GM20431 (cell line): ENCODE data around the gene SUFU.
"Not testable (repeated sequence)": the region's sequence is repeated elsewhere in the genome, so short reads cannot be mapped to it uniquely, and the experiment has no call there.

Experiments
- in situ Hi-C: fragments of 300-500 bp; cut with MseI, MboI; formaldehyde crosslinking; loops from one replicate; pipeline ENCODE4 v1.15.0; 2020; ENCODE audit warnings: low sequenced_read_pairs; ENCODE audit not compliant: unreplicated experiment

The SUFU gene

GRCh38 chr10:102505462-102506115 is 1.8 kb downstream of the SUFU start:
- in situ Hi-C loops = no loop called here

DNA sequence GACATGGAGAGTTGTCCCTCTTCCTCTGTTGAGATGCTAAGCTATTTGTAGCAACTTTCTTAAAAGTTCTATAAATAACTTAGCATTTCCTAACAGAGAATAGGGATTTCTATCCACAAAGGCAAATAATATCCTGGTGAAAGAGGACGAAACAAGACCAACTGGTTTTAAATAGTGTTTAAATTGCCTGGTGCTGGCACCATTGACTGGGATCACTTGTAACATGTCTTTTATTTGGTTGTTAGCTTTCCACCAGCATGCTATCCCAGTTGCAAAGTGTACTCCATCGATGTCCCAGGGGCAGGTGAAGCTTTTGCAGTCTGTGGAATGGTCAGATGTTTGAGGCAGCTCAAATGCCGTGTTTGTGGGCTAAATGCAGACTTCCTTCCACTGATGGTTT is 3.7 kb downstream of the SUFU start:
- in situ Hi-C loops = no loop called here

DNA sequence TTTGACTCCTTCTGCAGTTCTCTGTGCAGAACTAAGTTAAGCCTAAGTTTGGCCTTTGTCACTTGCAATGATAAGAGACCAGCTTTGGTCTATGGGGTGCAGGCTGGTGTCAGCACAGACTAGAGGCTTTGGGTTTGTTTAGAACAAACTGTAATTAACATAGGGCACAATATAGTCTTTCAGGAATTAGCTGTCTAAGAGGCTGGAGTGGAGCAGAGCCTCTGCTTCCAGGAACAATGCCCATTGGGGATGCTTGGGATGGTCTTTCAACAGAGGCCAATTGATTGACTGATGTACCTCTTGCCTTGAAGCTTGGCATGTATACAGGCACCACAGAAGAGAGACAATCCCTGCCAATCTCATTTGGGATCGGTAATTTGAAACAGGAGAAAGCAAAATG is 4.7 kb downstream of the SUFU start:
- in situ Hi-C loops = no loop called here

DNA sequence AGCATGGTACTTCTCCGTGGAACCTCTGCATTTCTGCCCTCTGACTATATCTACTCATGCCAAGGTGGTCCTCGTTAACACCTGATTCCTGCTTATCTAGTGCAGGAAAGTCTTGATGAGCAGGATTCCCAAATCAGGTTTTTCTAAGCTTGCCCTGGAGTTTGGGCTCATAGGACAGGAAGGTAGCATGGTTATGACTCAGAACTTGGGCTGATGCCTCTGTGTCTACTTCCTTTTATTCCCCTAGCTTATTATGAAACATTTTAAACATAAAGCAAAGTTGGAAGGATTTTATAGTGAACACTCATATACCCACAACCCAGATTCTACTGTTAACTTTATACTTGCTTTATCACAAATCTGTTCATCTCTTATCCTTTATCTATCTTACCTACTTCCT is 5.6 kb downstream of the SUFU start:
- in situ Hi-C loops = no loop called here

DNA sequence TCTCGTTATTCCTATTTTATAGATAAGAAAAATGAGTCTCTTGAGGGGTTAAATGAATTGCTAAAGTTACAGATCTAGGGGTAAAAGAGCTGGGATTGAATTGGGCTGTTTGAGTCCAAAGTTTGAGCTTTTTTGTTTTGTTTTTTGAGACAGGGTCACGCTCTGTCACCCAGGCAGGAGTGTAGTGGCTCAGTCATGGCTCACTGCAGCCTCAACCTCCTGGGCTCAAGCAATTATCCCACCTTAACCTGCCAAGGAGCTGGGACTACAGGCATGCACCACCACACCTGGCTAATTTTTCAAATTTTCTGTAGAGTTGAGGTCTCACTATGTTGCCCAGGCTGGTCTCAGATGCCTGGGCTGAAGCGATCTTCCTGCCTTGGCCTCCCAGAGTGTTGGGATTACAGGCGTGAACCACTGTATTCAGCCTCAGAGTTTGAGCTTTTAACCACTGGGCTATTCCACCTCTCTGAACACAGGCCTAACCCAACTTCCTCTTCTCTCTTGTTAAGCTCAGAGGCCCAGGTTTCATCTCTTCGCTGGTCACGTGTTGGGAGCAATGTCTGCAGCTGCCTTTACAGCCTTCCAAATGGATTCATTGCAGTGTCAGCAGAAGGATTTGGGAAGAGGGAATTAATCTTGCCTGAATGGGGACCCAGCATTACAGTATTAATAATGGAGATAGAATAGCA is 8.0 kb downstream of the SUFU start:
- in situ Hi-C loops = loop anchor here (5.0 kb wide), 1 partner anchor 66 kb away; no protein-coding TSS in a partner anchor

DNA sequence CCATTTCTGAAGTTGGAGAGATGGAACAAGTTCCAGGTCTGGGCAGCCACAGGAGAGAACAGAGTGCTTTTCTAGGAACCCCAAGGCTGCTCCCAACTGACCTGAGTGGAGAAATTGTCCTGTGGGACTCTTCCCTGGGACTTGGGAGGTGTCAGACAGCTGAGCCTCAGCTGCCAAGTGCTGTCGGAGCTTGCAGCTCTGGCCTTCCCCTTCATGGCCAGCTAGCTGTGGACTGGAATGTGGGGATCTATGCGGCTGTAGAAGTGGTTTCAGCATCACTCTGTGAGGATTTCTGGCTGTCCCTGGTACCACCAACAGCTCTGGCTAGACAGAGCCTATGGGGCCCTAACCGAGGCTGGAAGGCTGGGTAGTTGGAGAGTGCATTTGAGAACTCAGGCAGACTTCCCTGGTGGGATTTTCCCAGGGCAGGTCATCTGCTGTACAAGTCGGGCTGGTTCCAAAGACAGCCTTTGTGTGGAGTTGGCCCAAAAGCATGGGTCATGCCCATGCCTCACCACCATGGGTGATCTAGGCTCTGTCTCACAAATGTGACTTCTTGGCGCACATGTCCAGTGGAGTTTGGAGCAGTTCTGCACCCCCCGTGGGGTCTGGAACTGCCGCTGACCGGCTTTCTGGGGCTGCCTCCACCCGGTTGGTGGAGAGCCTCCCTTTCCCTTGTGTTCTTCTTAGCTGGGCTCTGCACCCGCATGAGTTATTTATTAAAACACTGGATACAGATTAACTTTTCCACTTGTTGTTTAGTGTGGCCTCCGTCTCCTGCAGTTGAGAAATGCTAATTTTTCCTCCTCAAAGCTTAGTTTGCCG is 10.9 kb downstream of the SUFU start:
- in situ Hi-C loops = loop anchor here (5.0 kb wide), 1 partner anchor 63 kb away; no protein-coding TSS in a partner anchor

GRCh38 chr10:102515724-102516123 is 12.0 kb downstream of the SUFU start:
- in situ Hi-C loops = no loop called here

DNA sequence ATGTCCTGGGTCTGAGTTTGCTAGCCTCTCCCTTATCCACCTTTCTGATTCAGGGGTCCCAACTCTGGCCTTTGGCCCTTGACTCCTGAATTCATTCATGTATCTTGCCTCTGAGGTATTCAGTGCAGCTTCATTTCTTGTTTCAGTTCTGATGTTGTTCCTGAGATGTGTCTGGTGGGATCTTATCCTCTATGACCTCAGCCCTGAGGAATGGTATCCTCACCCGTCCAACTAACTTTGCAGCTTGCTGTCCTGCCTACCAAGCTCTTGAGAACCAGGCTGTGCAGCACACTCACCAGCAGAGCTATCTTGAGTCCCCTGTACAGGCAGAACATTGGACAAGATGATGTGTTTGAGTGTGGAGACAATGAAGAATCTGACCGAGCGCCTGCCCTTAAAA is 13.8 kb downstream of the SUFU start:
- in situ Hi-C loops = no loop called here

DNA sequence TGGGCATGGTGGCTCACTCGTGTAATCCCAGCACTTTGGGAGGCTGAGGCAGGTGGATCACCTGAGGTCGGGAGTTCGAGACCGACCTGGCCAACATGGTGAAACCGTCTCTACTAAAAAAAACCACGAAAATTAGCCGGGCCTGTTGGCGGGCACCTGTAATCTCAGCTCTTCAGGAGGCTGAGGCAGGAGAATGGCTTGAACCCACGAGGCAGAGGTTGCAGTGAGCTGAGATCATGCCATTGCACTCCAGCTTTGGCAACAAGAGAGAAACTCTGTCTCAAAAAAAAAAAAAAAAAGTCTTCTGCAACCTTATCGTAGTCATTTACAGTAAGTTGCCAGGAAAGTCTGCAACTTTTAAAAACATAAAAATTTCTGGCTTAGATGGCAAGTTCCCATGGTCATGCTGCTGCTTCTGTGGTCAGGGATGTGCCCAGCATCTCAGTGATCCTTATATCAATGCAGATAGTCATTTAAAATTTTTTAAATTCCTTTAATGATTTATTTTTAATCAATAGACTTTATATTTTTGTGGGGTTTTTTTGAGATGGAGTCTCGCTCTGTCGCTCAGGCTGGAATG is 15.6 kb downstream of the SUFU start:
- in situ Hi-C loops = no loop called here

DNA sequence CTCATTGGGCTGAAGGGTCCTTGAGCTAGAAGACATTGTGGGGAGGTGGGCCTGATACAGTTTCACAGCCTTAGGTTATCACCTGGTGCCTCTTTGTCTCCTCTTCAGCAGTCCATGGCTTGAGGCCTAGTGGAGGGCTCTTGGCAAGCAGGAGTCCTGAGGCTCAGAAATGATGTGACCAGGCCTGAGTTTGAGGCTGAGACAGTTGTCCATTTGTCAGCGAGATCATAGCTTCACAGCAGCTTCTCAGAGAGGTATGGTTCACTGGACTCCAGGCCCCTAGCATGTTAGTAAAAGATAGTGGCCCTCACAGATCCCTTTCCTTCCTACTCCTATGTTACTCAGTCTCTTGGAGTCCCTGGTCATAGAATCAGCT is 19.1 kb downstream of the SUFU start:
- in situ Hi-C loops = no loop called here

- in situ Hi-C loops = no loop called here
Measured at GRCh38 chr10:102523250-102524029, 19.7 kb downstream of the SUFU start.

DNA sequence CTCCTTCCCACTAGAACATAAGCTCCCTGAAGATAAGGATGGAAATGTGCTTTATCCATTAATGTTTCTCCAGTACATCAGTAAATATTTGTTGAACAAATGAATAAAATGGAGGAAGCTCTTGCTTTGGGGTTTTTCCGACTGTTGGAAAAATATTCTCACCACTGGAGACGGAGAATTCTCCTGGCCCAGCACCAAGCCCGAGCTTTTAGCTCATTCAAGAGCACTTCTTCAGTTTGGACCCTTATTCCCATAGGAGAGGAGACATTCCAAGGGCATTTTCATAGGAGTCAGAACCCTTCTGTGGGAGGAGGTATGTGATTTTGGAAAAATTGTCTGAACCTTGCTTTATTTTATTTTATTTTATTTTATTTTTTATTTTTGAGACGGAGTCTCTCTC is 21.0 kb downstream of the SUFU start:
- in situ Hi-C loops = no loop called here

GRCh38 chr10:102527546-102527945 is 23.8 kb downstream of the SUFU start:
- in situ Hi-C loops = no loop called here

DNA sequence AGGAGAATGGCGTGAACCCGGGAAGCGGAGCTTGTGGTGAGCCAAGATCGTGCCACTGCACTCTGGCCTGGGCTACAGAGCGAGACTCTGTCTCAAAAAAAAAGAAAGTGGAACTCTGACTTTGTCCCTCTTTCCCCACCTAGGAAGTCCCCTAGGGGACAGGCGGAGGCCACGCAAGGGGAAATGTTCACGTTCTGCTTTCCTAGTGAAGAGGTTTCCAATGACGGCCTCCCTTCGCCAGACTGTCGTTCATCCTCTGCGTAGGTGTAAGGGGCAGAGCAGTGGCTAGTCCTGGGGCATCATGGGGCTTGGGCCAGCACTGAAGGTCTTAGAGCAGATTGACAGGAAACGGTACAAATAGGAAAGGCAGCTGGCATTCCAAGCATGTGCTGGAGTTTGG is 30.6 kb downstream of the SUFU start:
- in situ Hi-C loops = no loop called here

- in situ Hi-C loops = not testable (repeated sequence)
Measured at GRCh38 chr10:102534966-102535365, 31.2 kb downstream of the SUFU start.

- in situ Hi-C loops = no loop called here
Measured at GRCh38 chr10:102535481-102536147, 31.8 kb downstream of the SUFU start.

DNA sequence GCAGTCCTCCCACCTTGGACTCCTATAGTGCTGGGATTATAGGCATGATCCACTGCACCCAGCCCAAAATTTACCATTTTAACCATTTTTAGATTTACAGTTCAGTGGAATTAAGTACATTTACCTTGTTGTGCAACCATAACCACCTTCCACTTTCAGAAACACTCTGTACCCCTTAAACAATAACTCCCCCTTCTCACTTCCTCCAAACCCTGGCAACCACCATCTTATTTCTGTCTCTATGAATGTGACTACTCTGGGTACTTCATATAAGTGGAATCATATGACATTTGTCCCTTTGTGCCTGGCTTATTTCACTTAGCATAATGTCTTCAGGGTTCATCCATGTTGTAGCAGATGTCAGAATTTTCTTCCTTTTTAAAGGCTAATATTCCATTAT is 33.6 kb downstream of the SUFU start:
- in situ Hi-C loops = no loop called here

GRCh38 chr10:102537948-102538347 is 34.2 kb downstream of the SUFU start:
- in situ Hi-C loops = no loop called here

- in situ Hi-C loops = no loop called here
Measured at GRCh38 chr10:102538811-102539210, 35.0 kb downstream of the SUFU start.
